Measurements from ENCODE around the gene UNC5C.

- TF ChIP-seq POLR2A (IDR thresholded peaks at IDR 0.05) (no peak), POLR2AphosphoS5 (IDR thresholded peaks at IDR 0.05) (no peak), CTCF (IDR thresholded peaks at IDR 0.05) (no peak), EP300 (IDR thresholded peaks at IDR 0.05) (no peak)
These were observed 253.6 kb downstream of the UNC5C start for GRCh38 chr4:95295157-95295556.
